GM12865 (cell line): Measurements from ENCODE around the gene ATP1A4.

ENCODE experiments used
- DNase-seq: peaks from one replicate; pipeline ENCODE4 v3.0.0; 2010; ENCODE audit warnings: low read depth
- H3K4me3 ChIP-seq: 2 replicates; pipeline ENCODE4 v1.5.1; 2011; ENCODE audit warnings: mild to moderate bottlenecking, low read depth, low read length, control low read depth
- CTCF ChIP-seq: IDR thresholded peaks from 2 replicates; pipeline ENCODE4 v1.5.1; 2011; ENCODE audit warnings: low read length, control low read depth, low read depth, inconsistent platforms; ENCODE audit not compliant: insufficient read depth; ENCODE audit errors: missing control alignments

Gene ATP1A4

GRCh38 chr1:160186246-160186645 lies 34.8 kb downstream of the ATP1A4 start:
- no peak for DNase-seq
- TF ChIP-seq CTCF: no peak
- H3K4me3 ChIP-seq: no peak overlapping the region

GRCh38 chr1:160186729-160187128 lies 35.3 kb downstream of the ATP1A4 start:
- TF ChIP-seq CTCF: no peak
- H3K4me3 ChIP-seq: no peak overlapping the region
- DNase-seq: no peak

GRCh38 chr1:160187407-160187806 lies 36.0 kb downstream of the ATP1A4 start:
- TF ChIP-seq CTCF: no peak
- no peak for DNase-seq
- no peak overlapping the region for H3K4me3 ChIP-seq

- no peak overlapping the region for H3K4me3 ChIP-seq
- DNase-seq: no peak
- TF ChIP-seq CTCF: no peak
These were observed 36.9 kb downstream of the ATP1A4 start for GRCh38 chr1:160188341-160188740.

GRCh38 chr1:160189649-160190625 lies 38.5 kb downstream of the ATP1A4 start, which contains the start of gene CASQ1:
Gene CASQ1, plus strand, starts transcription at chr1:160190575. Its CDS starts 177 bp downstream, at chr1:160190752.
- TF ChIP-seq CTCF: no peak
- no peak for DNase-seq

GRCh38 chr1:160191756-160192155 lies 40.4 kb downstream of the ATP1A4 start:
- no peak for TF ChIP-seq CTCF
- no peak overlapping the region for H3K4me3 ChIP-seq
- DNase-seq: no peak

More at GRCh38 chr1:160189649-160190625, 38.5 kb downstream of the ATP1A4 start, which contains the start of gene CASQ1:
- H3K4me3 ChIP-seq: no peak within 1 kb of the TSS
